Prostate gland (tissue), 2 donors: ENCODE measurements around the gene SAMD9L. TPM values are rescaled to one million over a fixed set of nuclear protein-coding genes. Genes with fewer than 3 reads are reported as not detected.

ENCODE experiments used
- DNase-seq: peaks from one replicate; pipeline ENCODE4 v3.0.0-alpha.2; 2019; ENCODE audit warnings: low spot score
- H3K27ac ChIP-seq, 2 donors: fragments of 200-600 bp; sonication (generic); 2 replicates each; pipeline ENCODE4 v1.5.1; 2017 to 2019
- H3K27me3 ChIP-seq: fragments of 200-600 bp; sonication (generic); replicated peaks from 2 replicates; pipeline ENCODE4 v1.5.1; 2019; ENCODE audit not compliant: insufficient read depth
- H3K36me3 ChIP-seq, 2 donors: fragments of 200-600 bp; sonication (generic); 1 replicate in 1 of 2; 2 replicates in 1 of 2; pipeline versions ENCODE4 v1.5.1 to v1.8.1; 2017 to 2019
- H3K4me1 ChIP-seq: fragments of 200-600 bp; sonication (generic); replicated peaks from 2 replicates; pipeline ENCODE4 v1.5.1; 2019
- H3K4me3 ChIP-seq, 2 donors: fragments of 200-600 bp; sonication (generic); 2 replicates each; pipeline ENCODE4 v1.5.1; 2017 to 2019
- H3K9me3 ChIP-seq: fragments of 200-600 bp; sonication (generic); 2 replicates; pipeline ENCODE4 v1.5.1; 2017
- POLR2A ChIP-seq: fragments of 450-650 bp; IDR thresholded peaks from one replicate; pipeline ENCODE4 v1.6.1; 2016; ENCODE audit warnings: antibody characterized with exemption, mild to moderate bottlenecking
- POLR2AphosphoS5 ChIP-seq: sonication (generic); formaldehyde crosslinking; IDR thresholded peaks from one replicate; pipeline ENCODE4 v1.6.1; 2017; ENCODE audit warnings: antibody characterized with exemption
- WGBS: methylation state at CpG from one replicate; pipeline ENCODE4 v1.1.5; 2018; 5-methylcytosine and 5-hydroxymethylcytosine counted together
- intact Hi-C: fragments of 100-400 bp; cut with DNase I; formaldehyde crosslinking; loops from one replicate; pipeline ENCODE4 v1.14.2; 2022
- total RNA-seq, 2 donors: library from RNA; depleted of rRNA; stranded (reverse); fragments of >200 nt; gene quantifications; one replicate each; pipeline ENCODE4 v1.1.0, GENCODE V29; 2016
- TF ChIP-seq, protein P1 (sequence below), 4 experiments: fragments of 200-600 bp in 2 of 4; fragments of 450-650 bp in 2 of 4; sonication (generic) in 2 of 4; IDR thresholded peaks; 1 replicate in 3 of 4; 2 replicates in 1 of 4; pipeline ENCODE4 v1.5.1; 2016 to 2019; ENCODE audit warnings: antibody characterized with exemption in 4 of 4, mild to moderate bottlenecking in 2 of 4, moderate library complexity in 2 of 4

SAMD9L gene
- total RNA-seq, 2 donors from 2014 or later, result 2.2 to 6.2 TPM

DNA sequence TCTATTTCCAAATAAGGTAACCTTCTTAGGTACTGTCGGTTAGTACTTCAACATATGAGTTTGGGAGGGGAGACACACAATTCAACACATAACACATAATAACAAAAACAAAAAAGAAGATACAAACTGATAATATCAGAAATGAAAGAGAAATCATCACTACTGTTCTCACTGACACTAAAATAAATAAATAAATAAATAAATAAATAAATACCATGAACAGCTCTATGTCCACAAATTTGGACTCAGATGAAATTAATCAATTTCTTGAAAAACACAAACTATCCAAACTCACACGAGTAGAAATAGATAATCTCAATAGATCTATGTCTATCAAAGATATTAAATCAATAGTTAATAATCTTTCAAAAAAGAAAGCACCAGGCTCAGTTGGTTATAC, 24.5 kb upstream of the SAMD9L start:
- WGBS, result 77% methylated on average over 2 of the region's 2 CpGs
- Histone ChIP-seq H3K4me1 (no peaks in the 10 kb centered on the region), H3K27me3 (no peaks in the 10 kb centered on the region), H3K9me3 (no peaks in the 10 kb centered on the region), H3K36me3 (no peaks in the 10 kb centered on the region), H3K27ac (no peak overlapping the region), H3K4me3 (no peak overlapping the region)
- no peak for TF ChIP-seq POLR2A
- TF ChIP-seq POLR2AphosphoS5, result no peak
- TF ChIP-seq, protein P1, sequence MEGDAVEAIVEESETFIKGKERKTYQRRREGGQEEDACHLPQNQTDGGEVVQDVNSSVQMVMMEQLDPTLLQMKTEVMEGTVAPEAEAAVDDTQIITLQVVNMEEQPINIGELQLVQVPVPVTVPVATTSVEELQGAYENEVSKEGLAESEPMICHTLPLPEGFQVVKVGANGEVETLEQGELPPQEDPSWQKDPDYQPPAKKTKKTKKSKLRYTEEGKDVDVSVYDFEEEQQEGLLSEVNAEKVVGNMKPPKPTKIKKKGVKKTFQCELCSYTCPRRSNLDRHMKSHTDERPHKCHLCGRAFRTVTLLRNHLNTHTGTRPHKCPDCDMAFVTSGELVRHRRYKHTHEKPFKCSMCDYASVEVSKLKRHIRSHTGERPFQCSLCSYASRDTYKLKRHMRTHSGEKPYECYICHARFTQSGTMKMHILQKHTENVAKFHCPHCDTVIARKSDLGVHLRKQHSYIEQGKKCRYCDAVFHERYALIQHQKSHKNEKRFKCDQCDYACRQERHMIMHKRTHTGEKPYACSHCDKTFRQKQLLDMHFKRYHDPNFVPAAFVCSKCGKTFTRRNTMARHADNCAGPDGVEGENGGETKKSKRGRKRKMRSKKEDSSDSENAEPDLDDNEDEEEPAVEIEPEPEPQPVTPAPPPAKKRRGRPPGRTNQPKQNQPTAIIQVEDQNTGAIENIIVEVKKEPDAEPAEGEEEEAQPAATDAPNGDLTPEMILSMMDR (IDR thresholded peaks at IDR 0.05), result no peak
- intact Hi-C loops, result no loop called here
- DNase-seq, result no peak

DNA sequence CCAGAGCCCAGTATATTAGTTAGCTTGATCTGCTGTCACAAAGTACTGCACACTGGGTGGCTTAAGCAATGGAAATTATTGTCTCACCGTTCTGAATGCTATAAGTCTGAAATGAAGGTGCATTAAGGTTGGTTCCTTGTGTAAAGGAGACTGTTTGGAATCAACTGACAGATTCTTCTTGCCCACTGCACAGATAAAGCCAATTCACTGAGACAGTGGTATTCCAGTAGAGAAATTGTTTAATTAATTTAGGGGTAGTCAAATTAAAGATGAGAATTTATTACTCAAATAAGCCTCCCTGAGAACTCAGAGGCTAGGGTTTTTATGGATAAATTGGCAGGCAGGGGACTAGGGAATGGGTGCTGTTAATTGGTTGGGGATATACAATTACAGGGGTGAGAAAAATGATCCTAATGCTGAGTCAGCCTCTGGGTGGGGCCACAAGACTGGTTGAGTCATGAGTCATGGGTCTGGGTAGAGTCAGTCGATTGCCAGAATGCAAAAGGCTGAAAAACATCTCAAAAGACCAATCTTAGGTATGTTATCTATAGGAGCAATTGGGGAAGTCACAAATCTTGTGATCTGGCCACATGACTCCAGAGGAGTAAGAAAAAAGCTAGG, 23.5 kb upstream of the SAMD9L start:
- TF ChIP-seq, protein P1 (IDR thresholded peaks at IDR 0.05), result no peak
- no peak for TF ChIP-seq POLR2A
- no peak overlapping the region for H3K4me3 ChIP-seq
- no peaks in the 10 kb centered on the region for H3K9me3 ChIP-seq
- WGBS, result 67% methylated on average over 2 of the region's 2 CpGs
- no peak for DNase-seq
- no peak overlapping the region for H3K27ac ChIP-seq
- H3K36me3 ChIP-seq, result no peaks in the 10 kb centered on the region
- no peaks in the 10 kb centered on the region for H3K27me3 ChIP-seq
- intact Hi-C loops, result no loop called here
- H3K4me1 ChIP-seq, result no peaks in the 10 kb centered on the region

DNA sequence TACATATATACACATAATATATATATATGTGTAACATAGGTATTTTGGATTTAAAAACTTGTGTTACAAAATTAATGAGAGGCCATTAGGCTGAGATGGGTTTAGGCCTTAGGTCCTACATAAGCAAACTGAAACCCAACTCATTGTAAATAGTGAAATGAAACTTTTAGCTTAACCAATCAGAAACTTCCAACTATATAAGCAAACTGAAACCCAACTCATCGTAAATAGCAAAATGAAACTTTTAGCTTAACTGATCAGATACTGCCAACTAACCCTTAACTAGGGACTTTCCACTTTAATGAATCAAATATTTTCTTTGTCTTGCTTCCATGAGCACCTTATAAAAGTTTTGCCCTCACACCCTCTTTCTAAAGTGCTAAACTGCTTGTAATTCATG, 17.3 kb upstream of the SAMD9L start:
- H3K4me3 ChIP-seq, result no peak overlapping the region
- no peak for DNase-seq
- WGBS, result 11% methylated on average over 1 of the region's 1 CpG
- no peaks in the 10 kb centered on the region for H3K36me3 ChIP-seq
- no peaks in the 10 kb centered on the region for H3K9me3 ChIP-seq
- no peaks in the 10 kb centered on the region for H3K27me3 ChIP-seq
- no peak overlapping the region for H3K27ac ChIP-seq
- no peaks in the 10 kb centered on the region for H3K4me1 ChIP-seq
- no peak for TF ChIP-seq POLR2A
- intact Hi-C loops, result no loop called here

DNA sequence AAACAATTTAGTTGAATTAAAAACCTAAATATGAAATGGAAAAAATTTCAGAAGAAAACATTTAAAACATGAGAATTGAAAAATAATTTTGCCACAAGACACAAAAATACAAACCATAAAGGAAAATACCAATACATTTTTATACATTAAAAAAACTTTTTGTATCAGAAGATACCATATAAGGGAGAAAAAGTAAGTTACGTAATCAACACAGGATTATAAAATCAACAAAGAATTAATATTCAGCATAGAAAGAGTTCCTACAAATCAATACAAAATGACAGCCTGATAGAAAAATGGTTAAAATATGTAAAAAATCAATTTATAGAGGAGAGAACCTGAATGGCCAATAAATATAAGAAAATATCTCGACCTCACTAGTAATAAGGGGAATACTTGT, 16.6 kb upstream of the SAMD9L start:
- intact Hi-C loops, result no loop called here
- 88% methylated on average over 2 of the region's 2 CpGs for WGBS
- TF ChIP-seq POLR2AphosphoS5 (no peak), POLR2A (no peak)
- TF ChIP-seq, protein P1 (IDR thresholded peaks at IDR 0.05), result no peak
- DNase-seq, result no peak
- Histone ChIP-seq H3K4me1 (no peaks in the 10 kb centered on the region), H3K27ac (no peak overlapping the region), H3K9me3 (no peaks in the 10 kb centered on the region), H3K27me3 (no peaks in the 10 kb centered on the region), H3K36me3 (no peaks in the 10 kb centered on the region), H3K4me3 (no peak overlapping the region)

DNA sequence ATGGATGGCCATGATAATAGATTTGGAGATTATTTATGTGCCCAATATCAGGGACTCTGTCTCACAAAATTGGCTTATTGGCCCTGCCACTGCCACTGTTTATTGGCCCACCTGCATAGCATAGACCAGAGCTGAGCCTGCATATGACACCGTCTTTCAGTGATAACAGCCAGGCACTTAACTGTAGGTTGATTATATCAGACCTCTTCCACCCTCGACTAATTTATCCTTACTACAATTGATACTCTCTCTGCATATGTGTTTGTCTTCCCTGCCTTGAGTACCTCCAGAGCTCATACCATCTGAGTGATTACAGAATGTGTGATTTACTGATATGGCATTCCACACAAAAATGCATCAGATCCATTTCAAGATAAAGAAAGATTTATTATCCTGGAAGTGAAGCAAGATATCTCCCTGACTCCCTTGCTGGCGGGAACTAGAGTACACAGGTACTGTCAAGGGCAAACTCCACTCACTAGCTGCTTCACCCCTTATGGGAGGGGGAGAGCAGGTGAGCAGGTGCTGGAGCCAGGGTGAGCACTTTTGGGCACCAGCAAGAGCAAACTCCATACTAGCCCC, 13.1 kb upstream of the SAMD9L start:
- intact Hi-C loops, result no loop called here
- no peak for DNase-seq
- no peaks in the 10 kb centered on the region for H3K9me3 ChIP-seq
- 52% methylated on average over 3 of the region's 3 CpGs for WGBS
- no peak overlapping the region for H3K27ac ChIP-seq
- no peaks in the 10 kb centered on the region for H3K36me3 ChIP-seq
- H3K27me3 ChIP-seq, result no peaks in the 10 kb centered on the region
- no peak overlapping the region for H3K4me3 ChIP-seq
- H3K4me1 ChIP-seq, result no peaks in the 10 kb centered on the region
- TF ChIP-seq POLR2AphosphoS5, result no peak
- TF ChIP-seq POLR2A, result no peak
- TF ChIP-seq, protein P1 (IDR thresholded peaks at IDR 0.05), result no peak
